ENCODE data around the gene TCF23. TPM values are rescaled to one million over a fixed set of nuclear protein-coding genes. Genes with fewer than 3 reads are reported as not detected.

Gene TCF23
- total and polyA plus RNA-seq, 4 donors: under 0.01 to 0.05 (median 0.02) TPM; not detected in 1

- Histone ChIP-seq H3K4me3 (ENCODE audit: low read depth in 1 of 3, low read length in 3 of 3) (no peak overlapping the region), H3K4me1 (ENCODE audit: control insufficient read depth in 4 of 4, insufficient read depth in 4 of 4, low read length in 3 of 4) (no peaks in the 10 kb centered on the region), H3K36me3 (ENCODE audit: control insufficient read depth in 4 of 4, insufficient read depth in 3 of 4, low read depth in 1 of 4, low read length in 3 of 4) (no peaks in the 10 kb centered on the region), H3K27ac (ENCODE audit: low read depth in 1 of 2, low read length in 2 of 2) (no peak overlapping the region), H3K27me3 (ENCODE audit: control insufficient read depth in 4 of 4, insufficient read depth in 4 of 4, low read length in 3 of 4) (no peaks in the 10 kb centered on the region), H3K9ac (ENCODE audit: low read depth in 1 of 2, low read length in 2 of 2) (no peak overlapping the region), H3K9me3 (ENCODE audit: control insufficient read depth in 4 of 4, low read length in 3 of 4) (no peaks in the 10 kb centered on the region)
- no peak for TF ChIP-seq FOXA1 (IDR thresholded peaks at IDR 0.05)
- TF ChIP-seq REST (IDR thresholded peaks at IDR 0.05): no peak
- TF ChIP-seq TAF1 (conservative IDR thresholded peaks at IDR 0.05): no peak
- TF ChIP-seq CTCF (IDR thresholded peaks at IDR 0.05; ENCODE audit: low read depth, low read length, missing input control): no peak
- TF ChIP-seq MAX (IDR thresholded peaks at IDR 0.05): no peak
- no peak for TF ChIP-seq YY1 (IDR thresholded peaks at IDR 0.05)
- TF ChIP-seq ZBTB33 (IDR thresholded peaks at IDR 0.05): no peak
- DNase-seq (ENCODE audit: low spot score): no peak
- whole genome bisulfite sequencing: 91% methylated on average over 6 of the region's 6 CpGs
Observed at GRCh38 chr2:27154488-27154887, 5.7 kb downstream of the TCF23 start.

GRCh38 chr2:27155069-27155520 is 6.3 kb downstream of the TCF23 start:
- Histone ChIP-seq H3K36me3 (ENCODE audit: control insufficient read depth in 4 of 4, insufficient read depth in 3 of 4, low read depth in 1 of 4, low read length in 3 of 4) (no peaks in the 10 kb centered on the region), H3K27me3 (ENCODE audit: control insufficient read depth in 4 of 4, insufficient read depth in 4 of 4, low read length in 3 of 4) (no peaks in the 10 kb centered on the region), H3K9me3 (ENCODE audit: control insufficient read depth in 4 of 4, low read length in 3 of 4) (no peaks in the 10 kb centered on the region), H3K9ac (ENCODE audit: low read depth in 1 of 2, low read length in 2 of 2) (no peak overlapping the region), H3K27ac (ENCODE audit: low read depth in 1 of 2, low read length in 2 of 2) (no peak overlapping the region), H3K4me3 (ENCODE audit: low read depth in 1 of 3, low read length in 3 of 3) (no peak overlapping the region), H3K4me1 (ENCODE audit: control insufficient read depth in 4 of 4, insufficient read depth in 4 of 4, low read length in 3 of 4) (no peaks in the 10 kb centered on the region)
- TF ChIP-seq YY1 (IDR thresholded peaks at IDR 0.05) (no peak), SP1 (IDR thresholded peaks at IDR 0.05) (no peak), EGR1 (IDR thresholded peaks at IDR 0.05; ENCODE audit: low read depth in 2 of 2) (no peak), HNF4A (conservative IDR thresholded peaks at IDR 0.05) (no peak), JUND (IDR thresholded peaks at IDR 0.05) (no peak), NR2F2 (IDR thresholded peaks at IDR 0.05) (no peak), FOXA1 (IDR thresholded peaks at IDR 0.05) (no peak), RAD21 (IDR thresholded peaks at IDR 0.05) (no peak)
- WGBS: 88% methylated on average over 9 of the region's 9 CpGs
- DNase-seq (ENCODE audit: low spot score): no peak

Measured in liver (tissue), 9 donors.